Testis (tissue), 2 donors: Measurements from ENCODE around the gene CRYGS.

Source experiments
- CTCF ChIP-seq, 3 experiments: fragments of 450-650 bp in 2 of 3; fragments of 200-600 bp in 1 of 3; sonication (generic) in 1 of 3; IDR thresholded peaks; one replicate each; pipeline ENCODE4 v1.5.1; 2016 to 2019; ENCODE audit warnings: antibody characterized with exemption in 3 of 3, mild to moderate bottlenecking in 2 of 3, moderate library complexity in 1 of 3
- POLR2A ChIP-seq: fragments of 450-650 bp; IDR thresholded peaks from one replicate; pipeline ENCODE4 v1.6.1; 2017; ENCODE audit warnings: antibody characterized with exemption, mild to moderate bottlenecking, moderate library complexity

DNA sequence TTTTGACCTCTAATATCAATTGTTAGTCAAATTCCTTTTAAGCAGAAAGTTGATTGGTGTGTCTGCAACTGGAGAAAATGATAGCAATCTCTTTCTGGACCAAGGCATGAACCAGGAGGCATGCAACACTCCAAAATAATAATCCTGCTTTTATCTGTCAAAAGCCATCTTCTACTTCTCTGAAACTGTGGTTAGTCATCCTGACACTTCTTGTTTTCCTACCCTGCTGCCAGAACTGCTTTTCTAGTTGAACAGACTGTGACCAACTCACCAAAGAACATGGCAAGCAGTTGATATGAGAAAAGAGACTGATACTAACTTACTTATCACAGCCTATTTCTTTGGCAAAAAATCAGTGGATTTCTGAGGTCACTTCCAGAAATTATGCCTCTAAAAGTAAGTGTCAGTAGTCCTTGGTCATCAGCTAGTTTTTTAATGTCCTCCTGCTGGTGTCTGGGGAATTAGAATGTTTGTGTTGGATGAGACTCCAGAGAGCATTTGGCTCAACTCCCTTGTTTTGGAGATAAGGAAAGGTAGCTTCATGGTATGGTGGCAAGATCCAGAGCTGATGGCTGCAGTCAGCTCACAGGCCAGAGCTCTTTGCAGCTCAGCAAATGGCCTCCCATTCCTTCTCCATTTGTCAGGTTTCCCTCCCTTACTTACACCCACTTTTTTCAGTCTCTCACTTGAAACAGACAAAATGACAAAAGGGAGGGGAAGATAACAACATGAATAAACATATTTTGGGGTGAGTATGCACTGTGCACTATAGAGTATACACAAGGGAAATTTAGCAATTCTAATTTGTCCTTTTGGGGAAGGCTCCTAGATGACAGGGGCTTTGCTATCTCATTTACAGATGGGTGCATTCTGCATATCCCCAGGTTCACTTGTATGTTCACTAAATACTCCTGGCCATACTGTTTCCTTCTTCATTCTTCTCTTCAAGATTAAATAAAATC lies 7.0 kb downstream of the CRYGS start:
- TF ChIP-seq CTCF (IDR thresholded peaks at IDR 0.05), result no peak
- TF ChIP-seq POLR2A, result no peak
